ENCODE results near the gene TTC39C.

Gene TTC39C

GRCh38 chr18:23992089-23992940, 22.2 kb upstream of the TTC39C start:
- no peak for DNase-seq (ENCODE audit: low spot score)

DNA sequence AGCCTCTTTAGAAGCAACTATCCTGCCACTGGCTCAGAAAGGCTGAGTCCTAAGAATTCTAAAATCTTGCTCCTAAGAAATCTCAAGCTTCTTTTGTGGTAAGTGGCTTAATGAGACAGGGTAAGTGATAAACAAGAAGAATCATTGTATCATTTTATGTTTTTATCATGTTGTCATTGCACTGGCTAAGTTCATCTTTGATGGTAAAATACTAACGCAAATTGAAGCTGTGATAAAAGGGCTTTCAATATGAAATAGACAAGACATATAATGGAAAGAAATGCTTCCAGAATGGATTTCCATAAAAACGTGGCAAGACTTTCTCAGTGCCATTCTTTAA, 21.6 kb upstream of the TTC39C start:
- DNase-seq (ENCODE audit: low spot score): no peak

DNA sequence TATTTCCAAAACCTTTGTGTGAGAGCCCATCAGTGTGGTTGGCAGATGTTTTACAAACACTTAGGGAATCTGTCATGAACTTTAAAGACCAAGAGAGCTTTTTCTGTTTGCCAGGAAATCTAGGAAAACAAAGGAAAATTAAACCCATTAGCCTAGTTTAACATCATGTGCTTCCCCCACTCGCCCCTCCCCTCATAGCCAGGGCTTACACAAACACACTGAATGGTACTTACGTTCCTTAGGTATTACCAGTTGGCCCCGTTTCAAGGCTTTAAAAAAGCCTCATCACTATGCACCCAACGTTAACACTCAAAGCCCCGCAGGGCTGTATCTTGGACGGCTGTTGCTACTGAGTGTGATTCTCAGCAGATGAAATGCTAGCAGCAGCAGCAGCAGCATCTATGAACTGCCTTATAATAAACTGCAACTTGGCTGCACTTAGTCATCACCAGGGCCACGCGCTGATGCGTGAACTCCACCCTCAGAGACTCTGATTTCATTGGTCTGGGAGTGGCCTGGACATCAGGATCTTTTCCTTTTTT, 20.1 kb upstream of the TTC39C start:
- peak; percentile 32 for DNase-seq (ENCODE audit: low spot score)

- DNase-seq (ENCODE audit: low spot score): no peak
Measured at GRCh38 chr18:23995180-23995579, 19.4 kb upstream of the TTC39C start.

DNA sequence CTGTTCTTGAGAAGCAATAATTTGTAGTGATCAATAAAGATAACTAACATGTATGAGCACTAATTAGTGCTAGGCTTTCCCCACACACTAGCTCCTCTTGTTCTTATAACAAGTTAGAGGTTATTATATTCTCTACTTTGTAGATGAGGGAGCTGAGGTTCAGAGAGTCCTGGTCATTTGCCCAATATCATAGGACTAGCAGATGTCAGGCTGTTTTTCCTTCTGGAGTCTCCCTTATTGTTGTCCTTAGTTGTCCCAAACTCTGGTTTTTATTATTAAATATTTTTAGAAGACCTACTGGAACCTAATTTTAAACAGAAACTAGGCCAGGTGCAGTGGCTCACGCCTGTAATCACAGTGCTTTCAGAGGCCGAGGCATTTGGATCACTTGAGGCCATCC, 16.5 kb upstream of the TTC39C start:
- no peak for DNase-seq (ENCODE audit: low spot score)

- peak; percentile 68 for DNase-seq (ENCODE audit: low spot score)
Measured at GRCh38 chr18:23998820-23999219, 15.7 kb upstream of the TTC39C start.

GRCh38 chr18:24000613-24001490, 13.7 kb upstream of the TTC39C start:
- no peak for DNase-seq (ENCODE audit: low spot score)

GRCh38 chr18:24002479-24002878, 12.1 kb upstream of the TTC39C start:
- no peak for DNase-seq (ENCODE audit: low spot score)

GRCh38 chr18:24003288-24003687, 11.3 kb upstream of the TTC39C start:
- DNase-seq (ENCODE audit: low spot score): no peak

DNA sequence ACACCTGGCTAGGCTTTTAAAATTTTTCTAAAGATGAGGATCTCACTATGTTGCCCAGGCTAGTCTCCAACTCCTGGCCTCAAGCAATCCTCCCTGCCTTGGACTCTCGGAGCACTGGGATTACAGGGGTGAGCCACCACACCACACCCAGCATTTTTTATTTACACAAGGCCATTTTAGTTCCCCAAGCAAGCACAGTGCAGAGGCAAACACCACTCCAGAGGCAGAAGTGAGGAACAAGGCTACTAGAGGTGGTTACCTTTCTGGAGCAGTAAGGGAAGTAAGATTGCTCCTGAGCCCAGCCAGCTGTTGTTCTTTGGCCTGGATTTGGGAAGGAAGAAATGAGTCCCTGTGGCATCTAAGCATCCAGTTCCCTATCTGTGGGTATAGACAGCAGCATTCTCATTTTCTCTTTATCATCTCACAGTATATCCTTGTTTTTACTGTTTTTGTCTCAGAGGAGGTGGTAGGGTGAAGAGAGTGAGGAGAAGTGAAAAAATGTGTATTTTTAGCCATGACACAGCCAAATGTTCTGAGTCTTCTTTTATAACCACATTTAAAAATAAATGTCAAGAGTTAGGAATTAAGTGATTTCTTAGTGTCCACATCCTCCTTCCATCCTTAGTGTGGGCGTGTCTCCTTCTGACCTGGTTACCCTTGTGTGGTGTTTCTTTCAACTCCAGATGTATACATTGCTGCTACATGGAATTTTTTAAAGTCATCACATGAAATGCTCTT, 10.5 kb upstream of the TTC39C start:
- DNase-seq (ENCODE audit: low spot score): no peak

DNA sequence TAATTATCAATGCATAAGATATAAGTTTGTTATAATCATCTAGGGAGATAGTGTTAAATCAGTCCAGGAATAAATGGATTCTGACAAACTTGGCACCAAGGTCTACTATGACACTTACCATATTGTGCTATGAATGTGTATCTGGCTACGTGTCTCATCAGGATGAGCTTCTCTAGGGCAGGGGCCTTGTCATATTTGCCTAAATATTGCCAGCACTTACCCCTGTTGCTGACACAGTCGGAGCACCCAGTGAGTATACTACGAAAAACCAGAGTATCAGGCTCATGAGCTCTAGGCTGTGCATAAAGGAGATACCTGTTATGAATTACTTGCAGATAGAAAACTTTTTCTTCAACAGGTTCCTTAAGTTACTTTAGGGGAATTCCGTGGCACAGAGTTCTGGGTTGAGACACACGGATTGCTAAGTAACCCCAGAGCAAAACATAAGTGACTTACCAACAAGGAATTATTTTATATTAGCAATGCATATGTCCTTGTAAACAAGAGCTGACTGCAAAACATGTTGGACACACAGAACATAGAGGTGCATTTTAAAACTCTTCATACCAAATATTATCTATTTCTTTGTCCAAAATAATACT, 7.7 kb upstream of the TTC39C start:
- no peak for DNase-seq (ENCODE audit: low spot score)

DNA sequence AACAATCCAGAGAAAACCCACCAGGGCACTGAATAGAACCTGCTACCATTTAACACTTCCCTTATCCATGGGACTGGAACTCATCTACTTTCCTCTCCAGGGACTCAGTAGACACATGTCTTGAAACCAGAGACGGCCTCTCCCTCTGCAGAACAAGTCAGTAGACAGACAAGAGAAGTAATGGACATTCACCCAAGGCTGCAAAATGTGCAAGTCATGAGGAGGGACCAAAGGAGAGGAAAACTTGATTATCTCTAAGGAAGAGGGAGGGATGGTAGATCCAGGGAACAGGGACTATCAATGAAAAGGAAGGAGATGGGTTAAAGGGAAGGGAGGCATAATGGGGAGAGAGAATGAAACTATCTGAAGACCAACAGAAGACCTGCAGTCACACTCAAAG, 5.3 kb upstream of the TTC39C start:
- no peak for DNase-seq (ENCODE audit: low spot score)

DNA sequence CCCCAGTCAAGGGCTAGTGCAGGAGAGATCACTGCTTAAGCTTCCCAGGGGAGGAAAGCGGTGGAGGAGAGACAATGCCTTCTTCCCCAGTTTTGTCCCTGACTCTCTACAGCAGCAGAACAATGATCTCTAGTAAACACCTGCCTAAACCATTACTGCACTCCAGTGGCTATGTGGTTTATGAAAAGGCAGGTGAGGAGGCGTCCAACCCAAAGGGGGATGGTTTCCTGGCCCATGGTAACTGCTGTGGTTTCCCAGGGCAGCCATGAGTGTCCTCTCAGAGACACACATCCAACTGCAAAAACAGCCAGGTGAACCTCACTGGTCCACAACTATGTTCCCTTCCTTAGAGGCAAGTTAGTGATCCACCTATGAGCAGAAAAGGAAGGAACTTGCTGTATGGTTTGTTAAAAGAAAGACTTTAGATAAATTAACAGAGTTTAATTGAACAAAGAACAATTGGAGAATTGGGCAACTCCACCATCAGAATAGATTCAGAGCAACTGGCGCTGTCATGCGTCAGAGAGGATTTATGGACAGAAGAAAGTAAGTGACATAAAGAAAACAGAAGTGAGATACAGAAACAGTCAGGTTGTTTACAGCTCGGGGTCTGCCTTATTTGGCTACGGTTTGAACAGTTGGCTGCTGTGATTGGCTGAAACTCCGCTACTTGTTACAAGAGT, 4.8 kb upstream of the TTC39C start:
- DNase-seq (ENCODE audit: low spot score): no peak

GRCh38 chr18:24010673-24011072, 3.9 kb upstream of the TTC39C start:
- DNase-seq (ENCODE audit: low spot score): no peak

DNA sequence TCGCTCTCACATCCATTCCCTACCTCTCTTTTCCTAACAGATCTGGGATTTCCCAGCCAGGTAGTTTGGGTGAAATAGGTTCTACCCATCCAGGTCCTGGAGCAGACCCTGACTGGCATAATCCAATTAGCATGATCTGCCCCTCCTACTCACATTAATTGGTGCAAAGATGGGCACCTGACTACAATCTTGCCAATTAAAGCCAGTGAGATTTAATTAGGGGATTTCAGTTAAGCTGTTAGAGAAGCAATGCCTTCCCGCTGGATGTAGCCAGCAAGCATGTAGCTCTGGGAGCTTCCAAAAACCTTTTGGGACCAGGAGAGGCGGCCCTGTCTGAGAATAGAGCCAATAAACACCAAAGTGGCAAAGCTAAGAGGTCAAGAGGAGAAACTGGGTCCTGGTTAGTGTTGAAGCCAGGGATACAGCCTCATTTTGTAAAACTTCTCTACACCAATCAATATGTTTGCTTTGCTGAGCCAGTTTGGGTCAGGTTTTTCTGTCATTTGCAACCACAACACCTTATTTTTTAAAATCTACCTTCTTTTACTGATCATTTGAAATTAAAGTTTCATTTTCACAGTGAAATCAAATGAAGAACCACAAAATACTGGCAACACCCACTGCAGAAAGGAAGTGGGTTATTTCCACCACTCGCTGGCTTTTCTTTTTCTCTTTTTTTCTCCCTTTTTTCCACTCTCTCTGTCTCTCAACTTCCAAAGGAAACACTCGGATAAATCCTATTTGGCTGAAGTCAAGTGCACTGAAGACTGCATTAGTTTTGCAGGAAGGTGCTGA, 3.2 kb upstream of the TTC39C start:
- DNase-seq (ENCODE audit: low spot score): no peak

DNA sequence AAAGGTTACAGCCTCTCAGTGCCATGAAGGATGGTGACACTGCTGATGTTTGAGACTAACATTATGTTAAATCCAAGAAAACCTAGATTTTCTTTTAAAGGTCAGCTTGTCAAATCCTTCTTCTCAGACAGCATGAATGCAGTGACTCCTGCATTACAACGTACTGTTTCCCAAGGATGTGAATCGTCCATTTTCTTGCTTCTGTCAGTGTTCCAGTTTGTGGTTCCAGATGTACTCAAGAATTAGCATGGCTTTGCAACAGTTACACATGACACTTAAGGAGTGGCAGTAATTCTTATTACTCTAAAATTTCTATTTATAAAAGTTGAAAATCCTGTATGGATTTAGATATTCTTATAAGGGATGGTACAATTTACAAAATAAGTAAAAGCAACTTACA, 1.5 kb upstream of the TTC39C start:
- DNase-seq (ENCODE audit: low spot score): no peak

DNA sequence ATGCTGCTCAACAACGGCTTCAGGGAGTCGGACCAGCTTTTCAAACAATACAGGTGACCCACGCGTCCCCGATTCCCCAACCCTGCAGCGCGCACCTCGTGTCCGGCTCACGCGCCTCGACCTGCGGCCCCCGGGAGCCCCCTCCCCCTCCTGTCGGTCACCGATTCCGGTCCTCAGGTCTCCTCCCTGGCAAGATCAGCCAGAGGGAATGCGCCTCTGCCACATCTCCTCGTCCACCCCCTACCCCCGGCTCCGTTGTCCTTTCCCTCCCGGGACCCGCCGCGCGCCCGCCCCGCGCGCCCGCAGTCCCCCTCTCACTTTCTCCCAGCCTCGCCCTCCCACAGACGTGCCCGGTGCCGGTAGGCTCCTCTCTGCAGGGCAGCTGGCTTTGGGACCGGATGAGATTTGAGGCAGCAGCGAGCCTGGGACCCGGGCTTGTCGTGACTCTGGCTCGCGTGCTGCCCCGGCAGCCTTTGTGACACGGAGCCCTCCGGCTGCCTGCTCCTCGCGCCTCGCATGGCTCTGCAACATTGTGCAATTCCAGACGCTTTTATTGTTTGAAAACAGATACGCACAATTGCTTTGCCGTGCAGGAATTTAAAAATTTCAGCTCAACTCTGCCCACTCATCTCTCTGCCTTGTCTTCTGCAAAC, 558 bp downstream of the TTC39C start:
- DNase-seq (ENCODE audit: low spot score): peak; percentile 32

DNA sequence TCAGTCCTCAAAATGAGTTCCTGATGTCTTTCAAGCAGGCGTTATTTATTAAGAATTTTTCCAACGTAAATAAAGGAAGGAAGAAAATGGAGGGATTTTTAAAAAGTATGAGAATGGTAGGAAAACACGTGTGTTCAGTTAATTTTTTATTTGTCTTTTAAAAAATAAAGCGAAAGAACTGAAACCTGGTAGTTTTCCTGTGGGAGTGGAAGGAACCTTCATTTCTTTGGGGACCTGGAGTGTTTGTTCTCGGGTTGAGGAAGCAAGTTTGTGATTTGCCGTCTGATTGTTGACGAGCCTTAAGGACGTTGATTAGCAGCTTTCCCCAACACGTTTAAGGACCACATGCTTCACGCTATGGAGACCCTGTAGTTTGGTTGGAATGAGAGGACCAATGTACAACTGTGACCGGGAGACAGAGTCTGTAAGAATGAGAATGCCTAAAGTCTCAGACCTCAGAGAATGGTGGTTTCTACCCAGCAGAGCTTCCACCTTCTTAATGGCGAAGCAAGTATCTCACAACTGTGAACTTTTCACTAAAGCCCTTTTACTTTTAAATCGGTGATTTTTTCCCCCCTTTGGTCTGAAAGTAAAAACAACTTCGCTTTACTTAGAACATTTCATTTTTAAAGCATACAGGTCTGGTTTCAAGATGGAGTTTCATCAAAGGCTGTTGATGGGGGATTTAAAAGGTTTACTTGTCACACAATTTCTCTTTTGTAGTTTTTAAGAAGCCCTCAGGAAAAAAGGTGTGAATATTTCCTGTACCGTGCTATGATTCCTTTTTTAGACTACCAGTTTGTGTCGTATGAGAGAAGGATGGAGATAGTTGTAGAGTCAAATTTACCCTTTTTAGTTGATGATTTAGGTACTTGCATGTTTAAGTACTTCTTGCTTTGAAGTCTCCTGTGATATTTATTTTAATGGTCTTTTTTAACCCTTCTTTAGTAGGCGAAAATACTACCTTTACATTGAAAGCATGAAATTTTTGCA, 1.4 kb downstream of the TTC39C start:
- DNase-seq (ENCODE audit: low spot score): no peak

- DNase-seq (ENCODE audit: low spot score): peak; percentile 38
Measured at GRCh38 chr18:24016643-24017042, 2.1 kb downstream of the TTC39C start.

Data from LoVo (cell line).